HepG2 (cell line): Measurements from ENCODE around the gene ALLC. TPM values are rescaled to one million over a fixed set of nuclear protein-coding genes. Genes with fewer than 3 reads are reported as not detected.
A peak's percentile ranks its signal among the peaks of the same experiment; 100 is the strongest.

Source experiments
- ATAC-seq: fragments of 200-7000 bp; cut with Tn5 transposase; 3 replicates; pipeline ENCODE4 v1.9.1; 2020; ENCODE audit warnings: mild to moderate bottlenecking, moderate library complexity
- BruUV-seq: library from RNA; stranded (reverse); fragments of 400-500 nt; replicated peaks from 2 replicates; lab custom pipeline; 2021; lab: Mats Ljungman, UMichigan
- CTCF ChIA-PET: fragments of 300-600 bp; formaldehyde crosslinking; extraction: SDS; loops from one replicate; lab custom pipeline; 2021; ENCODE audit warnings: low total read pairs, inconsistent platforms, low intra/inter-chr PET ratio; lab: Yijun Ruan, JAX
- POLR2A ChIA-PET: fragments of 350-600 bp; sonication (Branson Sonifier 250); formaldehyde crosslinking; loops from one replicate; lab custom pipeline; 2020; ENCODE audit warnings: antibody characterized with exemption, inconsistent platforms; lab: Yijun Ruan, JAX
- DNase-seq: peaks from one replicate; pipeline ENCODE4 v3.0.0-alpha.2; 2015; ENCODE audit warnings: low spot score
- FAIRE-seq: peaks from 3 replicates; lab custom pipeline; 2011; peaks lifted over from hg19 to GRCh38; lab: Jason Lieb, UNC
- H2AFZ ChIP-seq: one replicate; pipeline ENCODE4 v1.6.1; 2011; ENCODE audit warnings: low read length, inconsistent platforms
- H3K27ac ChIP-seq: fragments of 300-600 bp; 3 replicates; pipeline ENCODE4 v1.8.0; 2011; ENCODE audit warnings: mixed run types, mild to moderate bottlenecking, mixed read lengths, low read length, inconsistent platforms; ENCODE audit not compliant: insufficient read depth; ENCODE audit errors: extremely low read length
- H3K27me3 ChIP-seq, 2 experiments: fragments of 200-600 bp in 1 of 2; 2 replicates in 1 of 2; 3 replicates in 1 of 2; pipeline versions ENCODE4 v1.6.0 to v1.8.0; 2011; ENCODE audit warnings: low read length in 2 of 2, mild to moderate bottlenecking in 2 of 2, moderate library complexity in 2 of 2, inconsistent platforms in 1 of 2; ENCODE audit not compliant: insufficient read depth in 2 of 2, control insufficient read depth in 1 of 2
- H3K36me3 ChIP-seq, 2 experiments: fragments of 200-600 bp in 1 of 2; replicated peaks in 1 of 2; 2 replicates in 1 of 2; 3 replicates in 1 of 2; pipeline versions ENCODE4 v1.5.1 to v1.8.0; 2011; ENCODE audit warnings: low read length in 2 of 2, inconsistent platforms in 1 of 2; ENCODE audit not compliant: insufficient read depth in 2 of 2, control insufficient read depth in 1 of 2
- H3K4me1 ChIP-seq: 2 replicates; pipeline ENCODE4 v1.5.1; 2012; ENCODE audit warnings: low read length, inconsistent platforms; ENCODE audit not compliant: insufficient read depth
- H3K4me2 ChIP-seq: 2 replicates; pipeline ENCODE4 v1.6.0; 2011; ENCODE audit warnings: low read depth, low read length, inconsistent platforms
- H3K4me3 ChIP-seq, 3 experiments: fragments of 200-600 bp in 1 of 3; sonication (generic), shearing (Covaris generic) in 1 of 3; replicated peaks in 1 of 3; 2 replicates each; pipeline ENCODE4 v1.5.1; 2011 to 2016; ENCODE audit warnings: low read length in 3 of 3, inconsistent platforms in 2 of 3, low read depth in 2 of 3, mild to moderate bottlenecking in 2 of 3, control low read depth in 1 of 3, mixed read lengths in 1 of 3; ENCODE audit not compliant: insufficient read depth in 1 of 3
- H3K79me2 ChIP-seq: one replicate; pipeline ENCODE4 v1.6.1; 2011; ENCODE audit warnings: low read length, inconsistent platforms; ENCODE audit not compliant: insufficient read depth
- H3K9ac ChIP-seq: 2 replicates; pipeline ENCODE4 v1.6.0; 2011; ENCODE audit warnings: mild to moderate bottlenecking, low read depth, low read length, inconsistent platforms; ENCODE audit not compliant: insufficient read depth
- H3K9me3 ChIP-seq: 2 replicates; pipeline ENCODE4 v1.5.1; 2012; ENCODE audit warnings: mild to moderate bottlenecking, low read length
- H4K20me1 ChIP-seq: 2 replicates; pipeline ENCODE4 v1.6.0; 2011; ENCODE audit warnings: inconsistent platforms, mild to moderate bottlenecking, low read length, moderate library complexity; ENCODE audit not compliant: insufficient read depth
- ERF ChIP-seq: IDR thresholded peaks from 2 replicates; pipeline ENCODE4 v1.6.1; 2018; ENCODE audit warnings: missing biosample characterization, missing genetic modification reagents
- KDM3A ChIP-seq: IDR thresholded peaks from 2 replicates; pipeline ENCODE4 v1.6.1; 2018; ENCODE audit warnings: low read depth, missing compliant biosample characterization
- RFX3 ChIP-seq: IDR thresholded peaks from 2 replicates; pipeline ENCODE4 v1.6.1; 2016; ENCODE audit warnings: missing biosample characterization, missing genetic modification reagents
- TFDP2 ChIP-seq: sonication (generic); formaldehyde crosslinking; IDR thresholded peaks from 2 replicates; pipeline ENCODE4 v1.4.0; 2020; ENCODE audit warnings: missing genetic modification reagents
- ZNF468 ChIP-seq: sonication (generic); formaldehyde crosslinking; IDR thresholded peaks from 2 replicates; pipeline ENCODE4 v1.8.0; 2022; ENCODE audit warnings: mild to moderate bottlenecking, moderate library complexity, missing genetic modification reagents
- ZNF558 ChIP-seq: sonication (generic); formaldehyde crosslinking; IDR thresholded peaks from 2 replicates; pipeline ENCODE4 v1.9.0; 2022; ENCODE audit warnings: mild to moderate bottlenecking, missing genetic modification reagents, borderline replicate concordance
- ZNF589 ChIP-seq: sonication (generic); formaldehyde crosslinking; conservative IDR thresholded peaks from 2 replicates; pipeline ENCODE4 v1.8.0; 2022; ENCODE audit warnings: mild to moderate bottlenecking, moderate library complexity, missing genetic modification reagents
- ZNF614 ChIP-seq: IDR thresholded peaks from 2 replicates; pipeline ENCODE4 v1.6.1; 2018; ENCODE audit warnings: missing biosample characterization, missing genetic modification reagents, inconsistent platforms, borderline replicate concordance
- ZSCAN30 ChIP-seq: sonication (generic); formaldehyde crosslinking; IDR thresholded peaks from 2 replicates; pipeline ENCODE4 v1.5.0; 2020; ENCODE audit warnings: mild to moderate bottlenecking, missing genetic modification reagents
- WGBS: methylation state at CpG from one replicate; pipeline ENCODE4 v1.1.6; 2017; ENCODE audit warnings: low lambda C conversion rate; 5-methylcytosine and 5-hydroxymethylcytosine counted together
- in situ Hi-C: cut with HindIII; loops from 2 replicates; pipeline ENCODE4 v1.10.0; 2017; ENCODE audit warnings: low pct_unique_long_range_greater_than_20kb; ENCODE audit not compliant: extremely low pct_ligation_motif_present
- intact Hi-C: fragments of 100-400 bp; cut with micrococcal nuclease; formaldehyde crosslinking; loops from one replicate; pipeline ENCODE4 v1.10.0; 2022; ENCODE audit not compliant: unreplicated experiment
- polyA plus RNA-seq, 8 experiments: library from polyadenylated mRNA; depleted of rRNA in 3 of 8; stranded (reverse) in 7 of 8; unstranded in 1 of 8; fragments of >200 nt; fragmentation: Illumina TruSeq in 4 of 8; extraction: Trizol in 4 of 8; gene quantifications; 2 replicates each; pipeline versions ENCODE4 v1.2.1 to v1.2.3, GENCODE V29; 2011 to 2016; ENCODE audit warnings: low read depth in 4 of 8, missing spikeins in 1 of 8, mixed read lengths in 1 of 8; ENCODE audit not compliant: insufficient read depth in 1 of 8
- total RNA-seq, 5 experiments: library from RNA; depleted of rRNA; stranded (reverse); fragments of >200 nt; fragmentation: Illumina TruSeq; extraction: Trizol; gene quantifications; 2 replicates each; pipeline ENCODE4 v1.2.3, GENCODE V29; 2016; ENCODE audit warnings: low read depth in 1 of 5

ALLC gene
- total and polyA plus RNA-seq, 2 of the 13 experiments (the other 11 are each of a cell fraction or from before 2014, with no cell fraction given): 0.08 to 0.11 TPM

- Histone ChIP-seq H4K20me1 (no peaks in the 10 kb centered on the region), H3K36me3 (no peaks in the 10 kb centered on the region), H2AFZ (no peak overlapping the region), H3K9me3 (peaks cover 6% of the 10 kb centered on the region; the same call in 1 of the 2 replicates), H3K4me3 (no peak overlapping the region), H3K4me2 (no peak overlapping the region), H3K9ac (no peak overlapping the region), H3K27me3 (peaks cover 2 to 8% of the 10 kb centered on the region in 2 experiments; a peak in 3 of 5 replicates), H3K4me1 (peaks cover 13% of the 10 kb centered on the region; the same call in 1 of the 2 replicates), H3K79me2 (no peaks in the 10 kb centered on the region), H3K27ac (no peak overlapping the region)
- peak; percentile 14; the same call in 1 of the 3 replicates for ATAC-seq
- no peak for TF ChIP-seq ZNF558 (CRISPR knock-in tag)
- CTCF ChIA-PET: no interaction called here
- no TSS peak for BruUV-seq
- in situ Hi-C loops: no loop called here
- no peak for DNase-seq
- intact Hi-C loops: no loop called here
- WGBS: 68% methylated on average over 29 of the region's 29 CpGs
- FAIRE-seq: no peak
- POLR2A ChIA-PET: no interaction called here
These were observed 45.1 kb upstream of the ALLC start for GRCh38 chr2:3612639-3613523.

GRCh38 chr2:3613524-3613905 is 44.5 kb upstream of the ALLC start:
- FAIRE-seq (no peak), ATAC-seq (no peak), DNase-seq (no peak)
- ChIA-PET POLR2A (no interaction called here), CTCF (no interaction called here)
- H4K20me1 ChIP-seq: no peaks in the 10 kb centered on the region
- peaks cover 6% of the 10 kb centered on the region; the same call in 1 of the 2 replicates for H3K9me3 ChIP-seq
- peaks cover 6% of the 10 kb centered on the region; the same call in 1 of the 2 replicates for H3K4me1 ChIP-seq
- no peak overlapping the region for H3K27ac ChIP-seq
- no peak overlapping the region for H3K4me3 ChIP-seq
- no peaks in the 10 kb centered on the region for H3K79me2 ChIP-seq
- BruUV-seq: no TSS peak
- no peak overlapping the region for H3K4me2 ChIP-seq
- in situ Hi-C loops (no loop called here), intact Hi-C loops (no loop called here)
- H3K36me3 ChIP-seq: no peaks in the 10 kb centered on the region
- peaks cover 2 to 8% of the 10 kb centered on the region in 2 experiments; a peak in 3 of 5 replicates for H3K27me3 ChIP-seq
- no peak overlapping the region for H2AFZ ChIP-seq
- no peak overlapping the region for H3K9ac ChIP-seq
- WGBS: 77% methylated on average over 12 of the region's 12 CpGs
- no peak for TF ChIP-seq KDM3A
- TF ChIP-seq ZNF589: no peak
- no peak for TF ChIP-seq TFDP2
- TF ChIP-seq ZSCAN30 (CRISPR knock-in tag): no peak
- TF ChIP-seq ZNF468 (CRISPR knock-in tag): no peak
- TF ChIP-seq RFX3 (CRISPR knock-in tag): no peak
- TF ChIP-seq ZNF614 (CRISPR knock-in tag): no peak
- TF ChIP-seq ERF: no peak
